H54 (cell line): Measurements from ENCODE around the gene TMTC2.
"Not testable (repeated sequence)": the region's sequence is repeated elsewhere in the genome, so short reads cannot be mapped to it uniquely, and the experiment has no call there.

Experiments
- DNase-seq: peaks from one replicate; pipeline ENCODE4 v3.0.0; 2011; ENCODE audit warnings: low spot score, mixed read lengths; ENCODE audit not compliant: insufficient read length
- FAIRE-seq: peaks from 3 replicates; lab custom pipeline; 2011; peaks lifted over from hg19 to GRCh38; lab: Jason Lieb, UNC
- POLR2A ChIP-seq: IDR thresholded peaks from 2 replicates; pipeline ENCODE4 v1.6.1; 2011; ENCODE audit warnings: low read depth, mild to moderate bottlenecking, low read length

Gene TMTC2

GRCh38 chr12:82765971-82766705 lies 79.4 kb downstream of the TMTC2 start:
- TF ChIP-seq POLR2A = no peak
- DNase-seq = no peak
- FAIRE-seq = no peak

- DNase-seq (no peak), FAIRE-seq (no peak)
- TF ChIP-seq POLR2A = no peak
Observed at GRCh38 chr12:82774666-82775065, 88.0 kb downstream of the TMTC2 start.

DNA sequence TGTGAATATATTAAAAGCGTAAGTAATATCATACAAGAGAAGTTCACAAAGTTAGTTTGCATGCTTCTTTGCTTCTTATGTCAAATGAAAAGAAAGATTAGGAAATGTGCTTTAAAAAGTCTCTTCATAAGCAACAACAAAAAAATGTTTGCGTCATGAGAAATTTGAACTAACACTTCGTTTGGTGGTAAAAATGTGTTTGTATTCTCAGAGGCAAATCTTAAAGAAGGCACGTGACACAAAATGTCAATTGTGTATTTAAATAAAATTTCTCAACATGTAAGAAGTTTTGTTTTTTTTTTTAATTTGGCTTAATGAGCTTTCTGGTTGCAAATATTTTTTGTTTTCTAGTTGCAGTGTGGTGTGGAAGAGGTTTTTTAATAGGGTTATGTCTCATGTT lies 93.8 kb downstream of the TMTC2 start:
- FAIRE-seq (no peak), DNase-seq (no peak)
- TF ChIP-seq POLR2A = no peak

DNA sequence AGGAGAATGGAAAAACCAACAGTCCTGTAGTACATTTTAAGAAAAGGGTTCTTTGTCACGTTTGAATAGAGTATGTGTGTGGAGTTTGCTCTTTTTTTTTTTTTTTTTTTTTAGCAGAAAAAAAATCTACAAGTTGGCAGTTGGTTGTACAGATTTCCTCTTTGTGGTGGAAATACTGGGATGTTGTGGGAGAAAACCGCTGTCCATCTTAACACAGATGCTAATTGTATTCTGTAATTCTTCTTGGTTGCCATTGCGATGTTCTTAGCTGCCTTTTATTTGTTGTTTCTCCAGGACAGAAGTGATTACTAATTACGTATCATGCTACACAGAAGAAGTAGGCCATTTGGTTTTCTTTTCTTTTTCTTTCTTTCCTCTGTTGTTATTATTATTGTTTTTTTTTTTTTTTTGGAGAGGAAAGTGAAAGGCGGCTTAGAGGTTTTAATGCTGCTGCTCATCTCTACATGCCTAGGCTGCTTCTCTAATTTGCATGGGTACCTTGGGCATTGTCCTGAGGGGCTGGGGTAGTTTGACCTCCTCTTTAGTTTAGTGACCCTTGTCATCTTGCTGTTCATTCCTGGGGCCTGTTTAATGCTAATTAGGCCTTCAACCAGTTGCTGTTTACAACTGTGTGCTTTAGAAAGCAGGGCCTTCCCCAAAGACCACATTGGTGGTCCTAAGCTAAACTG lies 94.7 kb downstream of the TMTC2 start:
- TF ChIP-seq POLR2A = no peak
- FAIRE-seq = no peak
- no peak for DNase-seq

- FAIRE-seq = no peak
Observed at GRCh38 chr12:82783435-82783834, 96.7 kb downstream of the TMTC2 start.

GRCh38 chr12:82787016-82787415 lies 100.3 kb downstream of the TMTC2 start:
- no peak for TF ChIP-seq POLR2A
- FAIRE-seq (no peak), DNase-seq (no peak)

More at GRCh38 chr12:82783435-82783834, 96.7 kb downstream of the TMTC2 start:
- no peak for DNase-seq
- no peak for TF ChIP-seq POLR2A

- DNase-seq = no peak
Observed at GRCh38 chr12:82788594-82788993, 101.9 kb downstream of the TMTC2 start.

DNA sequence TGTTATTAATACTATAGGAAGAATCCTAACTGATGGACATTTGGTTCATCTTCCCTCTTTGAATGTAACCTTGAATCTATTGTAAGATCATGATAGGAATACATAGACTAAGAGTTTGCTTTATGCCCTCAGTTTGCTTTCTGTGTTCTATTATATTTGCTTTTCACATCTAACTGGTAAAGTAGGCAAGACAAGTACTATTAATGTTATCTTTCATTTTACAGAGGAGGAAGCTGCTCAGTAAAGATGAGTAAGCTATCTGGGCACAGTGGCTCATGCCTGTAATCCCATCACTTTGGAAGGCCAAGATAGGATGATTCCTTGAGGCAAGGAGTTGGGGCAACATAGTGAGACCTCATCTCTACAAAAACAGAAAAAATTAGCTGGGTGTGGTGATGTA lies 103.0 kb downstream of the TMTC2 start:
- FAIRE-seq = no peak
- no peak for DNase-seq
- no peak for TF ChIP-seq POLR2A

More at GRCh38 chr12:82788594-82788993, 101.9 kb downstream of the TMTC2 start:
- FAIRE-seq = no peak
- no peak for TF ChIP-seq POLR2A

DNA sequence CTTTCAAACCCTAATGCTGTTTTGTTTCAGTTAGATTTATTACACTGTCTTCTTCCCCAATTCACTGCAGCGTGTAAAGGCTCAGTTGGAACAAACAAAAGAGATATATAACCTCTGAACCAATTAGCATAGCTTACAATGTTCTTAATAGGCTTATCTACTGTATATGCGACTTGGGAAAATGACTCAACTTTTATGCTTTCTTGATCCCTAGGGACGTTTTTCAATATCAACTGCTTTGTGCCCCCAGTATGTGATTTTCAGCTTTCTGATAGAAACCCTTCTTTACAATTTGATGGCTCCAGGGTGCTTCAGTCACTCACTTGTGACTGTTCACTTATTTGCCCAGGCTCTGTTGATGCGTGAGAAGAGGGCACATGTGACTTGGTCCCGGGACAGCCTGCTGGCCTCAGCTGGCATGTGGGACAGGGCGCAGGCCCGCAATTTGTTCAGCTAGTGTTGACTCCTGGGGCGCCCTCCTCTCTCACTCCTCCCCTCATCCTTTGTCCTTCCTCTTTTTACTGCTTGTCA lies 107.1 kb downstream of the TMTC2 start:
- DNase-seq (no peak), FAIRE-seq (no peak)
- no peak for TF ChIP-seq POLR2A

GRCh38 chr12:82797480-82797879 lies 110.8 kb downstream of the TMTC2 start:
- no peak for TF ChIP-seq POLR2A
- FAIRE-seq (no peak), DNase-seq (no peak)

GRCh38 chr12:82800185-82800584 lies 113.5 kb downstream of the TMTC2 start:
- DNase-seq (no peak), FAIRE-seq (no peak)
- TF ChIP-seq POLR2A = no peak

DNA sequence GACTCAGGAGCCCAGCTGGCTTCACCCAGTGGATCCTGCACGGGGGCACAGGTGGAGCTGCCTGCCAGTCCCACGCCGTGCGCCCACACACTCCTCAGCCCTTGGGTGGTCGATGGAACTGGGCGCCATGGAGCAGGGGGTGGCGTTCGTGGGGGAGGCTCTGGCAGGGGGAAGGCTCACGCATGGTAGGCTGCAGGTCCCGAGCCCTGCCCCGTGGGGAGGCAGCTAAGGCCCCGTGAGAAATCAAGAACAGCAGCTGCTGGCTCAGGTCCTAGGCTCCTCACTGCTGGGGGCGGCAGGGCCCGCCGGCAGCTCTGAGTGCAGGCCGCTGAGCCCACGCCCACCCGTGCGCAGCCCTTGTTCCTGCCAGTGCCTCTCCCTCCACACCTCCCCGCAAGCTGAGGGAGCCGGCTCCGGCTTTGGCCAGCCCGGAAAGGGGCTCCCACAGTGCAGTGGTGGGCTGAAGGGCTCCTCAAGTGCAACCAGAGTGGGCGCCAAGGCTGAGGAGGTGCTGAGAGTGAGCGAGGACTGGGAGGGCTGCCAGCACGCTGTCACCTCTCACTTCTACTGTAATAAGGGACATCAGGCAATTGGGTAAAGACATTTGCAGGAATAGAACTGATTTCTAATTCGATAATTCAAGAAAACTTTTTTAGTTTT lies 115.4 kb downstream of the TMTC2 start:
- FAIRE-seq = no peak
- no peak for TF ChIP-seq POLR2A

DNA sequence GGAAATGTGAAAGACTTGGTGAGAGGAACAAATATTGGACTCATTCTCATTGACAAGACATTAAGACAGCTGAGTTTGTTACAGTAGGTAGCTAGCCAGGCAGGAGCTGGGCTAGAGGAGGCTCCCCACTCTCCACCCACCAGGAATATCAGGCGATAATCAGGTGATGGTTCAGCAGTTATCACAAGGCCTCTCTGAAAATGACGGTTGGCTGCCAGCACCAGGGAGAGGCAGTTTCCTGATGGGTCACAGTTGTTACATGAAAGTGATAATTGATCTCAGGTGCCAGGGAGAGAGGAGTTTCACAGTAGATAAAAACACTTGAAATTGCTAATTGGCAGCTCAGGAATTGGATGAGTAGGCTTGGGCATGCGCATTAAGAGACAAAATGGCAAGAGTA lies 116.5 kb downstream of the TMTC2 start:
- DNase-seq (no peak), FAIRE-seq (no peak)
- TF ChIP-seq POLR2A = no peak

More for the DNA sequence above, 115.4 kb downstream of the TMTC2 start:
- no peak for DNase-seq

- no peak for FAIRE-seq
- no peak for TF ChIP-seq POLR2A
Observed at GRCh38 chr12:82804601-82805000, 117.9 kb downstream of the TMTC2 start.

GRCh38 chr12:82805004-82805403 lies 118.3 kb downstream of the TMTC2 start:
- not testable (repeated sequence) for FAIRE-seq, DNase-seq

More at GRCh38 chr12:82804601-82805000, 117.9 kb downstream of the TMTC2 start:
- DNase-seq = no peak
